ENCODE measurements around the gene PRSS56. TPM values are rescaled to one million over a fixed set of nuclear protein-coding genes. Genes with fewer than 3 reads are reported as not detected.

PRSS56 gene
- total RNA-seq, 1 donor from 2014 or later = not detected

GRCh38 chr2:232501794-232502390 lies 18.3 kb upstream of the PRSS56 start:
- intact Hi-C loops (cut with micrococcal nuclease) = no loop called here

GRCh38 chr2:232502511-232502910 lies 17.7 kb upstream of the PRSS56 start:
- intact Hi-C loops (cut with micrococcal nuclease) = no loop called here

GRCh38 chr2:232502911-232503808 lies 17.0 kb upstream of the PRSS56 start:
- intact Hi-C loops (cut with micrococcal nuclease) = no loop called here

DNA sequence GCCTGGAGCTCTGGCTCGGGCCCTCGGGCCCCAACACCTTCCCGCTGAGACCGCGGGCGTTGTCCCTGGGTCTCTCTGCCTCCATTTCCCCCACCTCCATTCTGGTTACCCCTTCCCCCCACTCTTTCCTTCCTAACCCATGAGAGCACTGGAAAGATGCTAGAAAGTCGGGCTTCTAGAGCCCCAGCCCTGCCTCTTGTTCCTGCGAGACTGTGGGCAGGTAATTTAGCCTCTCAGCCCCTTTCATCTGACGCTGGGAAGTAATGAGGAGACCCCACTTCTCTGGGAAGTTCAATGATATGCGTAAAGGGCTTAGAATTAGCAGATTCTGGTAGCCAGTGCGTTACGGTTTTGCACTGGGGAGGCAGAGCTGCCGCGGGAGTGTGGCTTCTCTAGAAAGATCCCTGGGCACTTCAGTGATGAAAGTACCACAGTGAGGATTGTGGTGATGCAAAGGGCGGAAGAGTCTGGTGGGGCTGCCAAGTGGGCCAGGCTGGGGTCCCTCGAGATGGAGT lies 16.3 kb upstream of the PRSS56 start:
- intact Hi-C loops (cut with micrococcal nuclease) = no loop called here

DNA sequence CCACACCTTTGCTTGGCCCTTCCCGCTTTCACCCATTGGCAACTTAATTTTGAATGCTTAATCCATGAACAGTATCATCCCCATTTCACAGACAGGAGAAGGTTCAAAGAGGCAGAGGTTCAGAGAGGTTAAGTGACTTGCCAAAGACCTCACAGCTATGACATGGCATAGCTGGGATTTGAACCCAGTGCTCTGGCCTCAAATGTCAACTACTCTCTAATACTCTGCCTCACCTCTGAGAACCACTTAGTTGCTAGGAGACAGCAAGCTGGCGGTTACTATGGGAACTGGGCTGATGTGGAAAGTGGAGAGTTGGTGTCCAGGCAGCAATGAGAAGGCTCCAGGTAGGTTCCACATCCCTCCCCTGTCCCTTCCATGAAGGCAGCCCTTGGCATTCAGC lies 15.8 kb upstream of the PRSS56 start:
- intact Hi-C loops (cut with micrococcal nuclease) = no loop called here

DNA sequence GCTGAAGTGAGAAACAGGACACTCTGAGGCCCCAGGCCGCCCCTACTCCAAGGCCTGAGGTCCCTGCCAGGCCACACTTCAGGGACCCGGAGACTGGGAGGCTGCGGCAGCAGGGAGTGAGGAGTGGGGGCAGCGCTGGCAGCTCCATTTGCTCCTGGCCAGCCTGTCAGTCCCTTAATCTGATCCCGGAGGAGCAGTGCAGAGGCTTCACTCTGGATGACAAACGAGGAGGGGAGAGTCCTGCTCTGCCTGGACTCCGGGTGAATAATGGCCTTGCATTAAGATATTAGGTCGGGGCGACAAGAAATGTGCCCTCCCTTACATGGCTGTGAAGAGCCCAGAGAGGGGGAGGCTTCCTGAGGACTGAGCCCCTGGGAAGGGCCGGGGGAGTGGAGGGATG lies 14.3 kb upstream of the PRSS56 start:
- intact Hi-C loops (cut with micrococcal nuclease) = no loop called here

- intact Hi-C loops (cut with micrococcal nuclease) = no loop called here
These were observed 13.5 kb upstream of the PRSS56 start for GRCh38 chr2:232506709-232507108.

GRCh38 chr2:232508251-232508650 lies 11.9 kb upstream of the PRSS56 start:
- intact Hi-C loops (cut with micrococcal nuclease) = no loop called here

- intact Hi-C loops (cut with micrococcal nuclease) = no loop called here
These were observed 8.8 kb upstream of the PRSS56 start for GRCh38 chr2:232511336-232511890.

- intact Hi-C loops (cut with micrococcal nuclease) = no loop called here
These were observed 7.6 kb upstream of the PRSS56 start for GRCh38 chr2:232512602-232513001.

DNA sequence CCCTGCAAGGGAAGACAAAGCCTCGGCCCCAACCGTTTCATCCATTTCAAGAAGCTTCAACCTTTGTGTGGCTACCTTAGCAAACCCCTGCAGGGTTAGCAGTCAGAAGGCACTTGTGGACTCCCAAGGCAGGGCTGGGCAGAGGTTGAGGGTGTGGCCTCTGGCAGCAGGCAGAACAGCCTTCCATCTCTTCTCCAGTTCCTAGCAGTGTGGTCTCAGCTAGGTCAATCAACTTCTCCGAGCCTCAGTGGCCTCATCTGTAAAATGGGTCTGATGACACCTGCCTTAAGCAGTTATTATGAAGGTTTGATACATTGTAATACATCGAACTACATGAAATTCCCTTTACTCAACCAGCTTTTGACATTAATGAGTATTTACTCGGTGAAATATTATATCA lies 6.8 kb upstream of the PRSS56 start:
- intact Hi-C loops (cut with micrococcal nuclease) = no loop called here

DNA sequence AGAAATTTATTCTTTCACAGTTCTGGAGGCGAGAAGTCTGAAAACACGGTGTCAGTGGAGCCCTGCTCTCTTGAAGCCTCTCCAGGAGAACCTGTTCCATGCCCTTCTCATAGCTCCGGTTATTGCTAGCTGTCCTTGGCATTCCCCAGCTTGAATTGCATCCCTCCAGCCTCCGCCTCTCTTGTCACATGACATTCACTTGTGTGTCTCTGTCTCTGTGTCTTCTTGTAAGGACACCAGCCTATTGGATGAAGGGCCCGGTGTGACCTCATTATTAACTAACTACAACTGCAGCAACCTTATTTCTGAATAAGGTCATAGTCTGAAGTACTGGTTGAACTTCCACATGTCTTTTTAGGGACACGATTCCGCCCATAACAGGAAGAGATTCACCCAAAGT lies 4.5 kb upstream of the PRSS56 start:
- intact Hi-C loops (cut with micrococcal nuclease) = no loop called here

DNA sequence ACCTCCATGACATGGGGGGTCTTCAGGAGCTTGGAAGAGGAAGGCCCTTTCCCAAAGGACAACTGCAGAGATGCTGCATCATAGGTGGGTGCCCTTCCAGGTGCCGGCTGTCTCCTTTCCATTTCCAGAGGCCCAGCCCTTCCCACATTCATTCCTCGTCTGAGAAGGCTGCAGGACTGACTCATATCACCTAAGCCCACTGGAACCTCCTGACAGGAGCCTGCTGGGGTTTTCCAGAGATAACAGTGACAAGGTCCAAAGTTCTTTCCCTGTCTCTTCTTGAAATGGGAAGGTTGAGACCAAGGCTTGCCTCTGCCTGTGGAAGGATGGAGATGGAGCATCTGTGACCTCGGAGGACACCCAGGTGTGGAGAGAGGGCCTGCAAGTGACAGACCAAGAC lies 3.6 kb upstream of the PRSS56 start:
- intact Hi-C loops (cut with micrococcal nuclease) = no loop called here

- intact Hi-C loops (cut with micrococcal nuclease) = no loop called here
These were observed 1.3 kb upstream of the PRSS56 start for GRCh38 chr2:232518844-232519243.

- intact Hi-C loops (cut with micrococcal nuclease) = loop anchor here (10.0 kb wide), 1 partner anchor 616 kb away; no protein-coding TSS in a partner anchor
These were observed 301 bp downstream of the PRSS56 start for GRCh38 chr2:232520489-232520888.

DNA sequence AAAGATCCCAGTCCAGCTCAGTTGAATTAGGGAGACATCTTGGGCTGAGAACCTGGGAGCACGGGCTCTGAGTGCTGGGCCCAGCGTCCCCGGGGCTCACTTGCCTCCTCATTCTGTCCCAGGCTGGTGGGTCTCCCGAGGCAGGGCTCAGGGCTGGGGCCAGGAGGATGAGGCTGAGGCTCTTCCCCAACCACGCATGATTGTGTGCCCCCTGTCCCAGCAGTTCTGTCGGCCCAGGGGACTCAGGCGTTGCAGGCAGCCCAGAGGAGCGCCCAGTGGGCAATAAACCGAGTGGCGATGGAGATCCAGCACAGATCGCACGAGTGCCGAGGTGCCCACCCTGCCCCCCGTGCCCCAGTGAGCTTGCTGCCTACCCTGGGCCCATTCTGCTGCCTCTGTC lies 910 bp downstream of the PRSS56 start:
- intact Hi-C loops (cut with micrococcal nuclease) = loop anchor here (10.0 kb wide), 1 partner anchor 616 kb away; no protein-coding TSS in a partner anchor

DNA sequence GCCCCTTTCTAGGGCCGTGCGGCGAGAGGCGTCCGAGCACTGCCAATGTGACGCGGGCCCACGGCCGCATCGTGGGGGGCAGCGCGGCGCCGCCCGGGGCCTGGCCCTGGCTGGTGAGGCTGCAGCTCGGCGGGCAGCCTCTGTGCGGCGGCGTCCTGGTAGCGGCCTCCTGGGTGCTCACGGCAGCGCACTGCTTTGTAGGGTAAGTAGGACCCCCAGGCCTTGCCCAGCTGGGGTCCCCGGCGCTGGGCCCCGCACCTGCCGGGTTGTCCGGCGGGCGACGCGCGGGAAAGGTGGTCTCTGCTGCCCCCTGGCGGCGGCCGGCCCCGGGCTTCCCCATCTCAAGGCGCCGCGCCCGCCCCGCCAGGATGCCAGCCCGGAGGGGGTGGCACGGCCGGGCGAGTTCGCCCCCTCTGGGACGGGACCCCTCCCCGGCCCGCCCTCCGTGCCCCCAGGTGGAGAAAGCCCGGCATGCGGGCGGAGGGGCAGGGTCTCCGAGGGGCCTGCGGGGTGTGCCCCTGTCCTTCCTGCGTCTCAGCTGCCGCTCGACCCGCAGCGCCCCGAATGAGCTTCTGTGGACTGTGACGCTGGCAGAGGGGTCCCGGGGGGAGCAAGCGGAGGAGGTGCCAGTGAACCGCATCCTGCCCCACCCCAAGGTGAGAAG lies 1.9 kb downstream of the PRSS56 start:
- intact Hi-C loops (cut with micrococcal nuclease) = loop anchor here (1.0 to 10.0 kb wide), 3 partner anchors 29 to 617 kb away; partner anchors contain the start of genes EIF4E2 and TIGD1

GRCh38 chr2:232522623-232523401 lies 2.6 kb downstream of the PRSS56 start:
- intact Hi-C loops (cut with micrococcal nuclease) = loop anchor here (1.0 to 10.0 kb wide), 3 partner anchors 28 to 618 kb away; partner anchors contain the start of genes EIF4E2 and TIGD1

- intact Hi-C loops (cut with micrococcal nuclease) = loop anchor here (2.0 to 10.0 kb wide), 2 partner anchors 27 to 619 kb away; partner anchors contain the start of genes EIF4E2 and TIGD1
These were observed 3.2 kb downstream of the PRSS56 start for GRCh38 chr2:232523402-232523681.
